ENCODE results near the gene SPHK2. TPM values are rescaled to one million over a fixed set of nuclear protein-coding genes. Genes with fewer than 3 reads are reported as not detected.

SPHK2 gene
- total and polyA plus RNA-seq, 11 donors: 5.6 to 13.1 (median 9.5) TPM

- no peak for DNase-seq
- TF ChIP-seq CTCF (IDR thresholded peaks at IDR 0.05) (no peak), POLR2A (IDR thresholded peaks at IDR 0.05) (no peak)
- no peak for ATAC-seq
- H3K27me3 ChIP-seq: peaks cover 0 to 6% (median 0%) of the 10 kb centered on the region in 9 donors
- peaks cover 2 to 32% (median 27%) of the 10 kb centered on the region in 9 donors for H3K36me3 ChIP-seq
- peaks cover 11 to 32% (median 18%) of the 10 kb centered on the region in 12 donors for H3K4me1 ChIP-seq
- intact Hi-C loops (cut with DNase I): loop anchor here in 1 of 10 donors (10.0 kb wide), 1 partner anchor 230 kb away; no protein-coding TSS in a partner anchor
- 63 to 66% (median 64%) methylated on average over 15 to 31 of the region's 31 CpGs for WGBS, 4 donors
- H3K27ac ChIP-seq: no peak within 1 kb of the TSS
- no peaks in the 10 kb centered on the region for H3K9me3 ChIP-seq
- H3K4me3 ChIP-seq: no peak within 1 kb of the TSS
Observed at GRCh38 chr19:48614436-48615230, 4.7 kb upstream of the SPHK2 start, which contains the start of gene FAM83E. FAM83E (minus strand) TSS chr19:48615076; CDS start chr19:48613372, 1,704 bp downstream.

GRCh38 chr19:48615231-48616040 lies 3.9 kb upstream of the SPHK2 start:
- Histone ChIP-seq H3K27ac (no peak overlapping the region), H3K4me1 (peaks cover 11 to 35% (median 25%) of the 10 kb centered on the region in 12 donors), H3K9me3 (no peaks in the 10 kb centered on the region), H3K36me3 (peaks cover 2 to 32% (median 27%) of the 10 kb centered on the region in 9 donors), H3K27me3 (peaks cover 0 to 6% (median 0%) of the 10 kb centered on the region in 9 donors), H3K4me3 (no peak overlapping the region)
- WGBS, 4 donors: 65 to 77% (median 72%) methylated on average over 8 to 19 of the region's 19 CpGs
- intact Hi-C loops (cut with DNase I): loop anchor here in 1 of 10 donors (10.0 kb wide), 1 partner anchor 231 kb away; no protein-coding TSS in a partner anchor
- no peak for TF ChIP-seq CTCF (IDR thresholded peaks at IDR 0.05)
- TF ChIP-seq POLR2A (IDR thresholded peaks at IDR 0.05): no peak
- ATAC-seq: no peak
- no peak for DNase-seq

- 82 to 90% (median 86%) methylated on average over 7 to 16 of the region's 16 CpGs for WGBS, 4 donors
- H3K4me1 ChIP-seq: peaks cover 11 to 38% (median 26%) of the 10 kb centered on the region in 12 donors
- H3K36me3 ChIP-seq: peaks cover 2 to 36% (median 27%) of the 10 kb centered on the region in 9 donors
- H3K27ac ChIP-seq: no peak overlapping the region
- ATAC-seq (no peak), DNase-seq (no peak)
- no peaks in the 10 kb centered on the region for H3K9me3 ChIP-seq
- H3K4me3 ChIP-seq: no peak overlapping the region
- no peak for TF ChIP-seq POLR2A (IDR thresholded peaks at IDR 0.05)
- TF ChIP-seq CTCF (IDR thresholded peaks at IDR 0.05): no peak
- H3K27me3 ChIP-seq: peaks cover 0 to 6% (median 0%) of the 10 kb centered on the region in 9 donors
- intact Hi-C loops (cut with DNase I): loop anchor here in 1 of 10 donors (10.0 kb wide), 1 partner anchor 231 kb away; no protein-coding TSS in a partner anchor
Observed at GRCh38 chr19:48616041-48616436, 3.3 kb upstream of the SPHK2 start.
